ENCODE measurements around the gene CAMSAP1.

CAMSAP1 gene

DNA sequence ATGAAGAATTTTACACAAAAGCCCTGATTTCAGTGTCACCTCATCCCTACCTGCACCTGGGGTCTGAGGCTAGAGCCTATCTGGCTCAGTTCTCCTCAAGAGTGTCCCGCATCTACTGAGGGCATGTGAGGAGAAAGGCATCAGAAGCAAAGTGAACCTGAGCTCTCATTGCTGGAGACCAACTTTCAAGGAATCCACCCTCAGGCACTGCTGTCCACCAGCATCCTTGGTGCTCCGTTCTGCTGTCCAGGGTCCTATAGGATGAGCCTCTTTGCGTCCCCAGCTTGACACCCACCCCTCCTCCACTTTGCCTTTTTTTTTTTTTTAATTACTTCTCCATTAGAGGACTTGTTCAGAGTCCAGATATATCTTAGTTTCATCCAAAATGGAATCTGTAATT is 49.5 kb downstream of the CAMSAP1 start:
- TF ChIP-seq, protein P1, sequence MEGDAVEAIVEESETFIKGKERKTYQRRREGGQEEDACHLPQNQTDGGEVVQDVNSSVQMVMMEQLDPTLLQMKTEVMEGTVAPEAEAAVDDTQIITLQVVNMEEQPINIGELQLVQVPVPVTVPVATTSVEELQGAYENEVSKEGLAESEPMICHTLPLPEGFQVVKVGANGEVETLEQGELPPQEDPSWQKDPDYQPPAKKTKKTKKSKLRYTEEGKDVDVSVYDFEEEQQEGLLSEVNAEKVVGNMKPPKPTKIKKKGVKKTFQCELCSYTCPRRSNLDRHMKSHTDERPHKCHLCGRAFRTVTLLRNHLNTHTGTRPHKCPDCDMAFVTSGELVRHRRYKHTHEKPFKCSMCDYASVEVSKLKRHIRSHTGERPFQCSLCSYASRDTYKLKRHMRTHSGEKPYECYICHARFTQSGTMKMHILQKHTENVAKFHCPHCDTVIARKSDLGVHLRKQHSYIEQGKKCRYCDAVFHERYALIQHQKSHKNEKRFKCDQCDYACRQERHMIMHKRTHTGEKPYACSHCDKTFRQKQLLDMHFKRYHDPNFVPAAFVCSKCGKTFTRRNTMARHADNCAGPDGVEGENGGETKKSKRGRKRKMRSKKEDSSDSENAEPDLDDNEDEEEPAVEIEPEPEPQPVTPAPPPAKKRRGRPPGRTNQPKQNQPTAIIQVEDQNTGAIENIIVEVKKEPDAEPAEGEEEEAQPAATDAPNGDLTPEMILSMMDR (conservative IDR thresholded peaks at IDR 0.05), result no peak

DNA sequence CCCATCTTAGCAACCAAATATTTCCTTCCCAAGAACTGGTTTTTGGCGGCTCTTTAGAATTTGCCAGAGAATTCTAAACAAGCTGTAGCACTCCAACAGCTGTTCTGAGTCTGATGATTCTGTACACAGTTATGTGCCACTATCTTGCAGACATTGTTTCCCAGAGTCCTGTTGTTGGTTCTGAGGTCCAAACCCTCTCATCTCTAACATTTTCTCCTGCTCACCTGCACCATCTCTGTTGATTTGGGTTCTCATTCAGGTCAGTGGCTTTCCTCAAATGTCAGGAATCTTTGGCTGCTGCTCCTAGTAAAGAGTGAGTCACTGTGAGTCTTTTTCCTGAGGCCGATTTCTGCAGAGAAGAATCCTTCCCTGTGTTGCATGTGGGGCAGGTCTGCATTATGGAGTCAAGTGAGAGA is 50.0 kb downstream of the CAMSAP1 start:
- TF ChIP-seq, protein P1 (conservative IDR thresholded peaks at IDR 0.05), result no peak
- no peak for TF ChIP-seq ZFX (IDR thresholded peaks at IDR 0.05)
- no peak overlapping the region for H3K27ac ChIP-seq

More for the DNA sequence above, 49.5 kb downstream of the CAMSAP1 start:
- no peak overlapping the region for H3K27ac ChIP-seq

DNA sequence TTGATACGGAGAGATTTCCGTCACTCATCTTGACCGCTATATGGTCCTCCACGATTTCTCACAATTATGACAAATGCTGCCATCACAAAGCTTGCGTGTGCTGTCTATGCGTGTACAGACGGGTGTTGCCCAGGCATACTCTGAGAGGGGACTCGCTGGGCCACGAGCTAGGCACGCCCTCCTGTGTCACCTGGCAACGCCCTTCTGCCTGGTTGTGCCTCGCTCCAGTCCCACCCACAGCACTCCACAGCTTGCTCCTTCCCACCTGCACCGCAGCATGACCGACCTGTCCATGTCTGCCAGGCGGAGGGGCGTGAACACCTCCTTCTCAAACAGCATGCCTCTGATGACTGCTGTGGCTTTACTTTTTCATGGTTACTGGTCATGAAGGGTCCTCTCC is 55.6 kb downstream of the CAMSAP1 start:
- TF ChIP-seq ZFX (IDR thresholded peaks at IDR 0.05), result no peak
- TF ChIP-seq, protein P1 (conservative IDR thresholded peaks at IDR 0.05), result no peak
- no peak overlapping the region for H3K27ac ChIP-seq

DNA sequence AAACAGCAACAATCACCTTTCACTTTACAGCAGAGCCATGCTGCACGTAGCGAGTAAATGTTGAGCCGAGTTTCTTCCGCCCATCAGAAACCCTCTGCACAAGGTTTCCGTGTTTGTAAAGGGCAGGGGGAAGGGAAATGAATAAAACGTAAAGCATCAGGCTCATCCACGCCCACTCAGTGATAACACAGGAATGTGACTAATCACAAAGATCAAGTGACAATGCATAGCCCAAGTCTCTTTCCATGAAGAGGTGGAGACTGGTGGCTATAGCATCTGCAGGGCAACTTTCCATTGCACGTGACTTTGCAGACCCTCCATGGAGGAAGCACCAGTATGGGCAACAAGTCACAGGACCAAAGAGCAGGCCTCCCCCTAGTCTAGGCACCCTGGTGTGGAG is 56.6 kb downstream of the CAMSAP1 start:
- H3K27ac ChIP-seq, result no peak overlapping the region
- no peak for TF ChIP-seq ZFX (IDR thresholded peaks at IDR 0.05)
- TF ChIP-seq, protein P1 (conservative IDR thresholded peaks at IDR 0.05), result no peak

DNA sequence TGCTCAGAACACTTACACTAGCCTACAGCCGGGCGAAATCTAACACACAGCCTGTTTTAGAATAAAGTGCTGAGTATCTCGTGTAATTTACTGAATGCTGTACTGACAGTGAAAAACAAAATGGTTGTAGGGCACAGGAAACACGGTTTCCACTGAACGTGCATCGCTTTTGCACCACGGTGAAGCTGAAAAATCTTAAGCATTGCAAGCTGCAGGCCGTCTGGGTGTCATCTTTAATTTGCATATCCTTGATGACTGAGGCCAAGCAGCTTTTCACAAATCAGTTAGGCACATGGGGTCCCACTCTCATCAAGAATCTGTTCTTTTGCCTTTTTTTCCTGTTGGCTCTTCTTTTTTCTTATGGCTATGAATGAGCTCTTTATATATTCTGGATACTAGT is 58.2 kb downstream of the CAMSAP1 start:
- no peak overlapping the region for H3K27ac ChIP-seq
- no peak for TF ChIP-seq ZFX (IDR thresholded peaks at IDR 0.05)
- TF ChIP-seq, protein P1 (conservative IDR thresholded peaks at IDR 0.05), result no peak

DNA sequence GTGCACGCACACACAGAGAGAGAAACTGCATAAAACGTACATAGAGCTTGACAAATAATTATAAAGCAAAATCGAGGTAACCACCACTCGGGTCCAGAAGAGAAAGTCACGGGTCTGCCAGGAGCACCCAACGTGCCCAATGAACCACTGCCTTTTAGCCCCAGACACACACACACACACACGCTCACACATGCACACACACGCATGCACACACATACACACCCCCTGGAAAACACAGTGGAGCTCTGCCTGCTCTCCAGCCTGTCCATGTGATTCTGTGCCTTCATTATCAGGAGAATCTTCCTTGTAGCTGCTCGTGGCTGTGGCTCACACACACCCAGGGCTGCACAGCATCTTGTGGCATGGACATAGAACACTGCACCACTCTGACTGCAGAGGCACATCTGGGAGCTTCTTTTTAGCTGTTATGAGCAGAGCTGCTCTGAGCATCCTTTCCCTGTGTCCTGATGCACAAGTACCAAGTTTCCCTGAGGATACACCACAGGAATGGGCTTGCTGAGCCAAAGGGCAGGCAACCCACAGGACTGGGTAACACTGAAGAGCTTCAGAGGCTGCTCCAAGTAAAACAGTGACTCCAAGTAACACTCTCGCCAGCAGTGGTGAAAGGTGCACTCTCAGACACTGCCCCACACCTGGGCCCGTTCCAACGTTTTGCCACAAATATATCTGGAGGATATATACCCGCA is 58.9 kb downstream of the CAMSAP1 start:
- TF ChIP-seq, protein P1 (conservative IDR thresholded peaks at IDR 0.05), result no peak
- TF ChIP-seq ZFX (IDR thresholded peaks at IDR 0.05), result no peak
- no peak overlapping the region for H3K27ac ChIP-seq

DNA sequence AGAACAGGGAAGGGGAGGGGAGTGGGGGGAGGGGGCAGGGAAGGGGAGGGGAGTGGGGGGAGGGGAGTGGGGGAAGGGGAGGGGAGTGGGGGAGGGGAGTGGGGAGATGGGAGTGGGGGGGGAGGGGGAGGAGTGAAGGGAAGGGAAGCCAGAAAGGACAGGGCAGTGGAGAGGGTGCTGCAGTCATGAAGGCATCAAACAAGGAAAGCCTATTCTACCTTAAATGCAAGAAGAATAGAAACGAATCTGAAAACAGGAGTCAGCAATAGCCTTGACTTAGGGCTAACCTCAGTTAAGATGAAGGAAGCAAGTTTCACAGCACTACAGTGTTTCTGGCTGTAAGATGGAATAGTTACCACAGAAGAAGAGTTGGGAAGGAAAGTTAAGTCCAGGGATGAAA is 59.5 kb downstream of the CAMSAP1 start:
- no peak overlapping the region for H3K27ac ChIP-seq
- TF ChIP-seq ZFX (IDR thresholded peaks at IDR 0.05), result no peak
- TF ChIP-seq, protein P1 (conservative IDR thresholded peaks at IDR 0.05), result no peak

Data from C4-2B (cell line).